Hepatocyte (in vitro differentiated cells): ENCODE data around the gene WNT7B. TPM values are rescaled to one million over a fixed set of nuclear protein-coding genes. Genes with fewer than 3 reads are reported as not detected.

Source experiments
- DNase-seq: peaks from one replicate; pipeline ENCODE4 v3.0.0-alpha.2; 2016; ENCODE audit warnings: low spot score
- H2AFZ ChIP-seq: fragments of 200-600 bp; sonication (generic); 2 replicates; pipeline ENCODE4 v1.6.0; 2016; ENCODE audit warnings: antibody characterized with exemption, mild to moderate bottlenecking
- H3K27ac ChIP-seq: fragments of 200-600 bp; sonication (generic); 2 replicates; pipeline ENCODE4 v1.5.1; 2016; ENCODE audit warnings: mild to moderate bottlenecking
- H3K27me3 ChIP-seq: fragments of 200-600 bp; sonication (generic); 2 replicates; pipeline ENCODE4 v1.6.1; 2016
- H3K36me3 ChIP-seq: fragments of 200-600 bp; sonication (generic); replicated peaks from 2 replicates; pipeline ENCODE4 v1.5.1; 2016; ENCODE audit warnings: low read depth; ENCODE audit not compliant: insufficient read depth
- H3K4me1 ChIP-seq: fragments of 200-600 bp; sonication (generic); 2 replicates; pipeline ENCODE4 v1.5.1; 2016; ENCODE audit warnings: mild to moderate bottlenecking, moderate library complexity; ENCODE audit not compliant: insufficient read depth
- H3K4me2 ChIP-seq: fragments of 200-600 bp; sonication (generic); 2 replicates; pipeline ENCODE4 v1.6.0; 2016
- H3K4me3 ChIP-seq: fragments of 200-600 bp; sonication (generic); 2 replicates; pipeline ENCODE4 v1.5.1; 2016; ENCODE audit warnings: mild to moderate bottlenecking
- H3K79me2 ChIP-seq: fragments of 200-600 bp; sonication (generic); 2 replicates; pipeline ENCODE4 v1.6.0; 2017; ENCODE audit warnings: mild to moderate bottlenecking
- H3K9me2 ChIP-seq: fragments of 200-600 bp; sonication (generic); replicated peaks from 2 replicates; pipeline ENCODE4 v1.6.0; 2017; ENCODE audit warnings: mild to moderate bottlenecking; ENCODE audit not compliant: insufficient read depth
- H3K9me3 ChIP-seq: fragments of 200-600 bp; sonication (generic); 2 replicates; pipeline ENCODE4 v1.5.1; 2016; ENCODE audit warnings: low read depth, mild to moderate bottlenecking
- H4K20me1 ChIP-seq: fragments of 200-600 bp; sonication (generic); 2 replicates; pipeline ENCODE4 v1.6.0; 2016; ENCODE audit warnings: mild to moderate bottlenecking; ENCODE audit not compliant: insufficient read depth, poor library complexity, severe bottlenecking
- EZH2 ChIP-seq: fragments of 200-600 bp; sonication (generic); IDR thresholded peaks from 2 replicates; pipeline ENCODE4 v1.6.1; 2016; ENCODE audit warnings: antibody characterized with exemption, mild to moderate bottlenecking, borderline replicate concordance
- EZH2phosphoT487 ChIP-seq: fragments of 200-600 bp; sonication (generic); IDR thresholded peaks from one replicate; pipeline ENCODE4 v1.6.1; 2018; ENCODE audit warnings: antibody characterized with exemption, mild to moderate bottlenecking, low read depth, moderate library complexity; ENCODE audit not compliant: unreplicated experiment, severe bottlenecking
- WGBS: methylation state at CpG from one replicate; pipeline ENCODE4 v1.1.6; 2016; ENCODE audit warnings: low lambda C conversion rate; ENCODE audit errors: missing lambda C conversion rate; 5-methylcytosine and 5-hydroxymethylcytosine counted together
- polyA plus RNA-seq: library from polyadenylated mRNA; unstranded; fragments of >200 nt; fragmentation: Nextera tagmentation; extraction: Ambion mirVana; gene quantifications from 2 replicates; pipeline ENCODE4 v1.2.1, GENCODE V29; 2016
- total RNA-seq: library from RNA; depleted of rRNA; stranded (reverse); fragments of >200 nt; gene quantifications from 2 replicates; pipeline ENCODE4 v1.2.3, GENCODE V29; 2014
- TF ChIP-seq, protein P1 (sequence below): fragments of 200-600 bp; sonication (generic); IDR thresholded peaks from 2 replicates; pipeline ENCODE4 v1.5.1; 2016; ENCODE audit warnings: antibody characterized with exemption, mild to moderate bottlenecking; ENCODE audit not compliant: poor library complexity

WNT7B gene
- total and polyA plus RNA-seq, 2 experiments from 2014 or later, result 1.9 to 2.4 TPM

DNA sequence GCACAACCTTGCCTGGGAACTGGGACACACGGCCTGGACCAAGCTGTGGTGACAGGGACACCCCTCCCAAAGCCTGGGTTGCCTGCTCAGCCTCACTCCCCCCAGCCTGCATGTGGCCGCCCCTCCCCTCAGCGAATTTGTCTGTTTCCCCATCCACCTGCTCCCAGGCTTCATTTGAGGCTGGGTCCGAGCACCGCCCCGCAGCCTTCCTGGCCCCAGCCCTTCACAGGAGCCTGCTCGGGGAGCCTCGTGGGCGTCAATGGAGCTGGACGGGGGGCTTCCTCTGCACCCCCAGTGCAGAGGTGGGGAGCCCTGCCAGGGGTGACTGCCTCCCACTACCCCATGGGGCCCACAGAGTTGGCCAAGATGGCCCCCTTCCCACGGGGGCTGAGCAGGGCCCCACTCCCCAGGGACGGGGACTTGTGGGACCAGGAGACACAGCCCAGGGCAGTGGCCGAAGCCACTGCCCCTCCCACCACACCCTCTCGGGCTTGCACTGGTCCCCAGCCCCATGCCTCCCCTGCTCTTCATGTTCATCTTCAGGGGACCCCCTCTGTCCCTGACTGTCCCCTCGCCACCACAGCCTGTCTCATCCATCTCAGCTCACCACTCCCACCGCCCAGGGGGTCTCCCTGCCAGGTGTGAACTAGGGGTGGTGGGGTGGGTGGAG is 91.7 kb downstream of the WNT7B start:
- Histone ChIP-seq H4K20me1 (no peaks in the 10 kb centered on the region), H3K9me3 (no peaks in the 10 kb centered on the region), H2AFZ (no peak overlapping the region), H3K27ac (no peak overlapping the region), H3K27me3 (no peaks in the 10 kb centered on the region), H3K4me3 (no peak overlapping the region), H3K4me1 (no peaks in the 10 kb centered on the region), H3K9me2 (no peaks in the 10 kb centered on the region), H3K36me3 (no peaks in the 10 kb centered on the region), H3K4me2 (no peak overlapping the region), H3K79me2 (no peaks in the 10 kb centered on the region)
- TF ChIP-seq EZH2phosphoT487 (no peak), EZH2 (no peak)
- TF ChIP-seq, protein P1, sequence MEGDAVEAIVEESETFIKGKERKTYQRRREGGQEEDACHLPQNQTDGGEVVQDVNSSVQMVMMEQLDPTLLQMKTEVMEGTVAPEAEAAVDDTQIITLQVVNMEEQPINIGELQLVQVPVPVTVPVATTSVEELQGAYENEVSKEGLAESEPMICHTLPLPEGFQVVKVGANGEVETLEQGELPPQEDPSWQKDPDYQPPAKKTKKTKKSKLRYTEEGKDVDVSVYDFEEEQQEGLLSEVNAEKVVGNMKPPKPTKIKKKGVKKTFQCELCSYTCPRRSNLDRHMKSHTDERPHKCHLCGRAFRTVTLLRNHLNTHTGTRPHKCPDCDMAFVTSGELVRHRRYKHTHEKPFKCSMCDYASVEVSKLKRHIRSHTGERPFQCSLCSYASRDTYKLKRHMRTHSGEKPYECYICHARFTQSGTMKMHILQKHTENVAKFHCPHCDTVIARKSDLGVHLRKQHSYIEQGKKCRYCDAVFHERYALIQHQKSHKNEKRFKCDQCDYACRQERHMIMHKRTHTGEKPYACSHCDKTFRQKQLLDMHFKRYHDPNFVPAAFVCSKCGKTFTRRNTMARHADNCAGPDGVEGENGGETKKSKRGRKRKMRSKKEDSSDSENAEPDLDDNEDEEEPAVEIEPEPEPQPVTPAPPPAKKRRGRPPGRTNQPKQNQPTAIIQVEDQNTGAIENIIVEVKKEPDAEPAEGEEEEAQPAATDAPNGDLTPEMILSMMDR, result no peak
- DNase-seq, result no peak
- WGBS, result 92% methylated on average over 14 of the region's 16 CpGs

DNA sequence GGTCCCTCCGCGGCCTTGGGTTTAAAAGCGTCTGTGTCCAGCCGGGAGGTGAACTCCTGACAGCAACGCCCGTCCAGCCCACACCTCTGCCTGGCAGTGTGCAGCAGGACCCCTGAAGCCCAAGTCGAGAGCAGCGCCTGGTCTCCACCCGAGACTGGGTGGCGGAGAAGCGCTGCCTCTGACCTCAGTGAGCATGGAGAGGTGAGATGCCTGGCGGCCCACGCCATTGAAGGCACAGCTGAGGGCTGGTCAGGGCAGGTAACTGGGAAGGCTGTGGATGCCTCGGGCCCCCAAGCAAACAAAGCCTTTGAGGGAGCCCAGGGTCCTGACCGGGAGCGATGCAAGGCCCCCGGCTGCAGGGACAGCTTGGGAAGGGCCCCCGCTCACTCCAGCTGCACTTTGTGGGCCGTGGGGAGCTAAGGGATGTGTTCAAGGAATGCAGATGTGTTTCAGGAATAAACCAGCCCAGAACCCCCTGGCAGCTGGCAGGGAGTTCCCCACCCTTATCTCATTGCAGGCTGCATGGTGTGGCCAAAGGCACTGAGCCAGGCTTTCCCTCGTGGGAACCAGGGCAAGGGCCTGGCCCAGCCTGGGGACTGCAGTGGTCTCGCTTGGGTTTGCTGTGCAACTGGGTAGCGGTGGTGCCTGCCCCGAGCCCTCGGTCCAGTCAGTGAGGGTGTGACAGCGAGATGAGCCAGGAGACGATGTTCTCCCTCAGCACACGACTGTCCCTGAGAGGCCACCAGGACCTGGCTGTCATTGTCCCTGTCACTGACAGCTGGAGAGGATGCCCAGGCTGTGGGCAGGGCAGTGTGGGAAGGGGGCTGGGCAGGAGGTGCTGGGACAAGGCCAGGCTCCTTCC is 92.5 kb downstream of the WNT7B start:
- H3K79me2 ChIP-seq, result no peaks in the 10 kb centered on the region
- no peaks in the 10 kb centered on the region for H3K4me1 ChIP-seq
- no peaks in the 10 kb centered on the region for H4K20me1 ChIP-seq
- no peak overlapping the region for H3K27ac ChIP-seq
- no peak for DNase-seq
- H3K9me2 ChIP-seq, result no peaks in the 10 kb centered on the region
- no peaks in the 10 kb centered on the region for H3K9me3 ChIP-seq
- H3K27me3 ChIP-seq, result no peaks in the 10 kb centered on the region
- no peak overlapping the region for H3K4me2 ChIP-seq
- H2AFZ ChIP-seq, result no peak overlapping the region
- 92% methylated on average over 27 of the region's 27 CpGs for WGBS
- no peak overlapping the region for H3K4me3 ChIP-seq
- no peaks in the 10 kb centered on the region for H3K36me3 ChIP-seq
- TF ChIP-seq EZH2phosphoT487 (no peak), EZH2 (no peak)
- TF ChIP-seq, protein P1, result no peak

DNA sequence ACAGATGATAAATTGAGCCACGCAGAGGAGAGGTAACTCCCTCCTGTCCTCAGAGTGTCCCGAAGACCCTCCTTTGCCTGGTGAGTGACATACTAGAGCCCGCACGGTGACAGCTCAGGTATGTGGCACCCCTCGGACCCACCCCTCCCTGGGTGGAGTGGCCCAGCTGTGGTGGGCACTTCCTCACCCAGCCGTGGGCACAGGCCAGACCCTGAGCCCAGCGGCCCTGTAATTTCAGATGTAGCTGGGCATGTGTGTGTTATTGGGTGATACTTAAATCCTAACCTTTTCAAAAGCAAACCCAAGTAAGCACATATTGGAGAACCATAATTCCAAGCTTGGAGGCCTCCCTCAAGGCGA is 93.2 kb downstream of the WNT7B start:
- Histone ChIP-seq H3K4me3 (no peak overlapping the region), H3K4me2 (no peak overlapping the region), H3K36me3 (no peaks in the 10 kb centered on the region), H3K27ac (no peak overlapping the region), H2AFZ (no peak overlapping the region), H3K9me2 (no peaks in the 10 kb centered on the region), H3K4me1 (no peaks in the 10 kb centered on the region), H3K9me3 (no peaks in the 10 kb centered on the region), H4K20me1 (no peaks in the 10 kb centered on the region), H3K27me3 (no peaks in the 10 kb centered on the region), H3K79me2 (no peaks in the 10 kb centered on the region)
- TF ChIP-seq EZH2 (no peak), EZH2phosphoT487 (no peak)
- TF ChIP-seq, protein P1, result no peak
- WGBS, result 96% methylated on average over 8 of the region's 8 CpGs
- no peak for DNase-seq
